ENCODE data around the gene SCUBE1. TPM values are rescaled to one million over a fixed set of nuclear protein-coding genes. Genes with fewer than 3 reads are reported as not detected.

Gene SCUBE1
- total and polyA plus RNA-seq, 2 of the 4 experiments (the other 2 are of a cell fraction): not detected

DNA sequence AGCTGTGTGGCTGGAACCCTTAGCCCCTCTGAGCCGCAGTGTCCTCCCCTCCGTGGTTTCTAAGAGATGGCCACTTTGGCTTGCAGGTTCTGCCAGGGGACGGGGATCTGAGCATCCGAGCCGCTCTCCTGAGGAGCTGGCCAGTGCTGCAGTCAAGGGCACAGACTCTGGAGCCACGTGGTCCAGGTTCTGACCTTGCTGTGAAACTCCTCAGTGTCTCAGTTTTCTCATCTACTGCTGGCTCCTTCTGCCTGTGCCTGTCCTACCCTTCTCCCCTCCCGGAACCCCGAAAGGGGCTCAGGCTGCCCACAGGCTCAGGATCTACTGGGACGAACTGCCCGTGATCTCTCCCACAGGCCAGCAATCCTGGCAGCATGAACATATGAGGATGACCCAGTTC, 90.9 kb downstream of the SCUBE1 start:
- Histone ChIP-seq H3K79me1 (ENCODE audit: low read depth in 1 of 2, low read length in 2 of 2) (no peaks in the 10 kb centered on the region), H2BK120ac (ENCODE audit: low read depth, low read length) (no peak overlapping the region), H2AK5ac (ENCODE audit: low read depth, low read length) (no peak overlapping the region), H2AK9ac (replicated peaks; ENCODE audit: low read depth, low read length, poor library complexity) (no peak overlapping the region), H4K91ac (ENCODE audit: insufficient read depth, low read depth, low read length) (no peak overlapping the region), H4K20me1 (ENCODE audit: insufficient read depth, low read length) (no peaks in the 10 kb centered on the region; the same call in 1 of the 2 replicates), H3K4ac (ENCODE audit: low read depth, low read length) (no peak overlapping the region), H3K9ac (ENCODE audit: low read depth, low read length) (no peak overlapping the region), H3K27ac (ENCODE audit: insufficient read depth, low read length) (no peak overlapping the region), H2BK20ac (ENCODE audit: low read depth, low read length) (no peak overlapping the region), H2BK15ac (ENCODE audit: low read depth, low read length) (no peak overlapping the region), H2BK5ac (ENCODE audit: low read depth, low read length, poor library complexity, severe bottlenecking) (no peak overlapping the region), H3K27me3 (ENCODE audit: control insufficient read depth, insufficient read depth, low read length) (peaks cover 49% of the 10 kb centered on the region; the same call in 1 of the 2 replicates), H2AFZ (replicated peaks; ENCODE audit: low read length, poor library complexity) (no peak overlapping the region), H3K9me3 (ENCODE audit: control insufficient read depth, insufficient read depth, low read length) (no peaks in the 10 kb centered on the region), H3K4me2 (ENCODE audit: low read depth, low read length) (no peak overlapping the region), H3K18ac (ENCODE audit: low read depth, low read length) (no peak overlapping the region), H3K9me1 (ENCODE audit: insufficient read depth, low read length) (no peaks in the 10 kb centered on the region), H4K5ac (ENCODE audit: low read depth, low read length) (no peak overlapping the region), H3K14ac (replicated peaks; ENCODE audit: low read depth, low read length) (no peak overlapping the region), H3K4me1 (ENCODE audit: control insufficient read depth, insufficient read depth, low read length) (no peaks in the 10 kb centered on the region), H3K36me3 (ENCODE audit: control insufficient read depth, insufficient read depth, low read length) (no peaks in the 10 kb centered on the region), H4K8ac (ENCODE audit: low read depth in 2 of 2, low read length in 2 of 2) (no peak overlapping the region), H3K23ac (ENCODE audit: low read depth, low read length) (no peak overlapping the region), H3K4me3 (ENCODE audit: insufficient read depth, low read depth, low read length) (no peak overlapping the region), H3K56ac (ENCODE audit: extremely low read depth, insufficient read depth, low read length) (no peak overlapping the region)
- in situ Hi-C loops (cut with MboI; ENCODE audit: low sequenced_read_pairs) (no loop called here), dilution Hi-C loops (cut with HindIII; ENCODE audit: low sequenced_read_pairs, unreplicated experiment) (no loop called here), intact Hi-C loops (cut with micrococcal nuclease) (no loop called here)
- ChIA-PET POLR2A (ENCODE audit: unreplicated experiment) (no interaction called here), CTCF (no interaction called here)
- 74% methylated on average over 4 of the region's 10 CpGs; no CpG with 5 or more reads in 1 of the 2 experiments for WGBS, 2 experiments (ENCODE audit: extremely low coverage in 2 of 2, insufficient read length in 1 of 2)
- ATAC-seq (ENCODE audit: low read depth) (no peak), DNase-seq (no peak)
- TF ChIP-seq MXI1 (IDR thresholded peaks at IDR 0.05; ENCODE audit: borderline replicate concordance, low read depth, low read length): no peak
- no peak for TF ChIP-seq CHD1 (IDR thresholded peaks at IDR 0.05; ENCODE audit: low read depth, low read length)
- no peak for TF ChIP-seq RAD21 (IDR thresholded peaks at IDR 0.05; ENCODE audit: low read length)
- no peak for TF ChIP-seq SMC3 (IDR thresholded peaks at IDR 0.05; ENCODE audit: low read depth, low read length)
- TF ChIP-seq POLR2A (IDR thresholded peaks at IDR 0.05; ENCODE audit: low read depth, low read length): no peak
- TF ChIP-seq MAZ (IDR thresholded peaks at IDR 0.05; ENCODE audit: borderline replicate concordance, low read depth, low read length): no peak
- TF ChIP-seq MAFK (IDR thresholded peaks at IDR 0.05; ENCODE audit: low read depth, low read length): no peak
- no peak for TF ChIP-seq NFE2L2 (IDR thresholded peaks at IDR 0.05; ENCODE audit: low read depth, low read length)
- TF ChIP-seq, protein P1, sequence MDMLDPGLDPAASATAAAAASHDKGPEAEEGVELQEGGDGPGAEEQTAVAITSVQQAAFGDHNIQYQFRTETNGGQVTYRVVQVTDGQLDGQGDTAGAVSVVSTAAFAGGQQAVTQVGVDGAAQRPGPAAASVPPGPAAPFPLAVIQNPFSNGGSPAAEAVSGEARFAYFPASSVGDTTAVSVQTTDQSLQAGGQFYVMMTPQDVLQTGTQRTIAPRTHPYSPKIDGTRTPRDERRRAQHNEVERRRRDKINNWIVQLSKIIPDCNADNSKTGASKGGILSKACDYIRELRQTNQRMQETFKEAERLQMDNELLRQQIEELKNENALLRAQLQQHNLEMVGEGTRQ (IDR thresholded peaks at IDR 0.05; ENCODE audit: low read depth, low read length): no peak
- TF ChIP-seq BHLHE40 (IDR thresholded peaks at IDR 0.05; ENCODE audit: low read depth, low read length): no peak
- TF ChIP-seq FOS (IDR thresholded peaks at IDR 0.05; ENCODE audit: low read depth, low read length): no peak
- TF ChIP-seq RFX5 (IDR thresholded peaks at IDR 0.05; ENCODE audit: low read depth, low read length): no peak
- no peak for TF ChIP-seq CEBPB (IDR thresholded peaks at IDR 0.05; ENCODE audit: low read depth, low read length)
- TF ChIP-seq, protein P2, sequence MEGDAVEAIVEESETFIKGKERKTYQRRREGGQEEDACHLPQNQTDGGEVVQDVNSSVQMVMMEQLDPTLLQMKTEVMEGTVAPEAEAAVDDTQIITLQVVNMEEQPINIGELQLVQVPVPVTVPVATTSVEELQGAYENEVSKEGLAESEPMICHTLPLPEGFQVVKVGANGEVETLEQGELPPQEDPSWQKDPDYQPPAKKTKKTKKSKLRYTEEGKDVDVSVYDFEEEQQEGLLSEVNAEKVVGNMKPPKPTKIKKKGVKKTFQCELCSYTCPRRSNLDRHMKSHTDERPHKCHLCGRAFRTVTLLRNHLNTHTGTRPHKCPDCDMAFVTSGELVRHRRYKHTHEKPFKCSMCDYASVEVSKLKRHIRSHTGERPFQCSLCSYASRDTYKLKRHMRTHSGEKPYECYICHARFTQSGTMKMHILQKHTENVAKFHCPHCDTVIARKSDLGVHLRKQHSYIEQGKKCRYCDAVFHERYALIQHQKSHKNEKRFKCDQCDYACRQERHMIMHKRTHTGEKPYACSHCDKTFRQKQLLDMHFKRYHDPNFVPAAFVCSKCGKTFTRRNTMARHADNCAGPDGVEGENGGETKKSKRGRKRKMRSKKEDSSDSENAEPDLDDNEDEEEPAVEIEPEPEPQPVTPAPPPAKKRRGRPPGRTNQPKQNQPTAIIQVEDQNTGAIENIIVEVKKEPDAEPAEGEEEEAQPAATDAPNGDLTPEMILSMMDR (conservative IDR thresholded peaks at IDR 0.05; ENCODE audit: low read depth, low read length): no peak
- TF ChIP-seq RCOR1 (IDR thresholded peaks at IDR 0.05; ENCODE audit: insufficient replicate concordance, low read length): no peak
- TF ChIP-seq, protein P3, sequence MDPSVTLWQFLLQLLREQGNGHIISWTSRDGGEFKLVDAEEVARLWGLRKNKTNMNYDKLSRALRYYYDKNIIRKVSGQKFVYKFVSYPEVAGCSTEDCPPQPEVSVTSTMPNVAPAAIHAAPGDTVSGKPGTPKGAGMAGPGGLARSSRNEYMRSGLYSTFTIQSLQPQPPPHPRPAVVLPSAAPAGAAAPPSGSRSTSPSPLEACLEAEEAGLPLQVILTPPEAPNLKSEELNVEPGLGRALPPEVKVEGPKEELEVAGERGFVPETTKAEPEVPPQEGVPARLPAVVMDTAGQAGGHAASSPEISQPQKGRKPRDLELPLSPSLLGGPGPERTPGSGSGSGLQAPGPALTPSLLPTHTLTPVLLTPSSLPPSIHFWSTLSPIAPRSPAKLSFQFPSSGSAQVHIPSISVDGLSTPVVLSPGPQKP (IDR thresholded peaks at IDR 0.05; ENCODE audit: borderline replicate concordance, low read depth, low read length): no peak
- BruUV-seq (replicated peaks): no TSS peak

All from IMR-90 (cell line).